A204.1 (cell line): ENCODE data around the gene AFAP1.
A peak's percentile ranks its signal among the peaks of the same experiment; 100 is the strongest.

Experiments used
- FAIRE-seq: peaks from 2 replicates; lab custom pipeline; 2012; peaks lifted over from hg19 to GRCh38; lab: Jason Lieb, UNC

Gene AFAP1

GRCh38 chr4:7817877-7818398 is 121.7 kb downstream of the AFAP1 start:
- FAIRE-seq = no peak

- no peak for FAIRE-seq
Observed at GRCh38 chr4:7816771-7817170, 122.9 kb downstream of the AFAP1 start.

GRCh38 chr4:7815981-7816380 is 123.7 kb downstream of the AFAP1 start:
- FAIRE-seq = no peak

GRCh38 chr4:7815562-7815961 is 124.1 kb downstream of the AFAP1 start:
- no peak for FAIRE-seq

- no peak for FAIRE-seq
Observed at GRCh38 chr4:7814451-7814850, 125.2 kb downstream of the AFAP1 start.

- FAIRE-seq = no peak
Observed at GRCh38 chr4:7813674-7814073, 126.0 kb downstream of the AFAP1 start.

GRCh38 chr4:7812921-7813320 is 126.7 kb downstream of the AFAP1 start:
- FAIRE-seq = no peak

- no peak for FAIRE-seq
Observed at GRCh38 chr4:7812231-7812857, 127.3 kb downstream of the AFAP1 start.

GRCh38 chr4:7811536-7812191 is 128.0 kb downstream of the AFAP1 start:
- FAIRE-seq = no peak

GRCh38 chr4:7810783-7811535 is 128.7 kb downstream of the AFAP1 start:
- FAIRE-seq = no peak

- FAIRE-seq = no peak
Observed at GRCh38 chr4:7808752-7809151, 130.9 kb downstream of the AFAP1 start.

- FAIRE-seq = no peak
Observed at GRCh38 chr4:7808181-7808580, 131.5 kb downstream of the AFAP1 start.

- no peak for FAIRE-seq
Observed at GRCh38 chr4:7807351-7807921, 132.2 kb downstream of the AFAP1 start.

- FAIRE-seq = no peak
Observed at GRCh38 chr4:7806338-7807090, 133.1 kb downstream of the AFAP1 start.

GRCh38 chr4:7805533-7806337 is 133.9 kb downstream of the AFAP1 start:
- no peak for FAIRE-seq

GRCh38 chr4:7804756-7805385 is 134.8 kb downstream of the AFAP1 start:
- FAIRE-seq = no peak

- peak; percentile 6 for FAIRE-seq
Observed at GRCh38 chr4:7803992-7804755, 135.5 kb downstream of the AFAP1 start.

GRCh38 chr4:7803371-7803770 is 136.3 kb downstream of the AFAP1 start:
- FAIRE-seq = no peak

GRCh38 chr4:7802093-7802726 is 137.5 kb downstream of the AFAP1 start:
- peak; percentile 46 for FAIRE-seq

- no peak for FAIRE-seq
Observed at GRCh38 chr4:7801641-7802040, 138.0 kb downstream of the AFAP1 start.
